ENCODE measurements around the gene SPATA32.

Gene SPATA32

GRCh38 chr17:45300060-45300751 lies 38.3 kb upstream of the SPATA32 start:
- TF ChIP-seq CTCF (conservative IDR thresholded peaks at IDR 0.05), result no peak
- no peak overlapping the region for H3K27ac ChIP-seq

GRCh38 chr17:45299361-45299760 lies 37.5 kb upstream of the SPATA32 start:
- H3K27ac ChIP-seq, result 0 out of 2 replicates have a peak overlapping the region, but pooled peaks have one; percentile 1
- TF ChIP-seq CTCF (conservative IDR thresholded peaks at IDR 0.05), result no peak

DNA sequence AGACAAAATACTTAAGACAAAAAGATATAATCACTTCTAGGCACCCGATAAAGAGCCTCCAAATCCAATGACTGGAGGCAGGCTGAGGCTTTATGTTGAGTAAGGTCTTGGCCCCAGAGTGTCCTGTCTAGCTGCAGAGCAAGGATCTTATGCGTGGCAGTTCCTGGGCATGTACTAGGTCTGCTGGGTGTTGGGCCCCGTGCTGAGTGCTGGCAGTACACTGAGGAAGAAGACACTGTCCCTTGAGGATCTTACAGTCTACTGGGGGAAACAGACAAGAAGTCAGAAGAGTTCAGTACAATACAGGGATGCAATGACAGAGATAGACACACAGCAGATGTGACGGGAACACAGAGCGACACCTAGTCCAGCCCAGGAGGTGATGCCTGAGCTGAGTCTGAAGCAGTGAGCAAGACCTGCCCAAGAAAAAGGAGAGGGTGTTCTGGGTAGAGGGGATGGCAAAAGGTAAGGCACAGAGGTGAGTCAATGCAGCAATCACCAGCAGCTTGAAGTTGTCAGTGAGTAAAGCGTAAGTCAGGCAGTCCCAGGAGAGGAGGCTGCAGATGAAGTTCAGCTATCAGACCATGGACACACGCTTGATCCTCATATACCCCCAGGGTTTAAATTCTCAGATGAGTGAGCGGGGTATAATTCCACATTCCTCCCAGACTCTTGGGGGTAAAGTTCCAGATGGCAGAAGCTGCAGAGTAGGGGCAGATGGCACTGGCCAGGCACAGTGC lies 36.8 kb upstream of the SPATA32 start:
- TF ChIP-seq CTCF (conservative IDR thresholded peaks at IDR 0.05), result no peak
- 0 out of 2 replicates have a peak overlapping the region, but pooled peaks have one; percentile 1 for H3K27ac ChIP-seq

GRCh38 chr17:45296833-45297124 lies 34.9 kb upstream of the SPATA32 start:
- TF ChIP-seq CTCF (conservative IDR thresholded peaks at IDR 0.05), result no peak
- peak overlapping the region; percentile 80 for H3K27ac ChIP-seq

DNA sequence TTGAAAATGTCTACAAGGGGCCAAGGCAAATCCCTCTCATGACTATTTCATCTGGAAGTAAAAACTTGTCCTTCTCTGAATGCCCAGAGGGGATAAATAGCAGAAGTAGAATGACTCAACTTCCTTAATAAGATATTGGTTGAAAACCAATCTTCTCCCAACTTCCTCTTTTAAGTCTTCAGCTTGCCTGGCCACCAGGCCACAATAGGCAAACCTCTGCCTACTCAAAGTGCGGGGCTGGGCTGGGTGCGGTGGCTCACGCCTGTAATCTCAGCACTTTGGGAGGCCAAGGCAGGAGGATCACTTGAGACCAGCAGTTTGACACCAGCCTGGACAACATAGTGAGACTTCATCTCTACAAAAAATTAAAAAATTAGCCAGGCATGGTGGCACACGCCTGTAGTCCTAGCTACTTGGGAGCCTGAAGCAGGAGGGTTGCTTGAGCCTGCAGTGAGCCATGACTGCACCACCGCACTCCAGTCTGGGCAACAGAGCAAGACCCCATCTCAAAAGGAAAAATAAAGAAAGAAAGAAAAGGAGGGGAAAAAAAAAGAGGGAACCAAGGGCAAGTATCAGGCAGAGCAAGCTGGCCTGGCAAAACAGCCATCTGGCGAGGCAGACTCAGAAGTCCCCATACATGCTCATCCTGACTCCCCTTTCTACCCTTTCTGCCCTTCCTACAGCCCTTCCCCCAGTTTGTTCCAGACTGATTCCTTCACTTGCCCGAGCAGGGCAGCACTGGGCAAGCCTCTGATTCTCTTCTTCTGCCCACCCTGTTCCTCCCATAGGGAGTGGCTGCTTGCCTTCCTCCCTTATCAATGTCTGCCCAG lies 34.3 kb upstream of the SPATA32 start:
- no peak for TF ChIP-seq CTCF (conservative IDR thresholded peaks at IDR 0.05)
- peak overlapping the region; percentile 80 for H3K27ac ChIP-seq

- no peak for TF ChIP-seq CTCF (conservative IDR thresholded peaks at IDR 0.05)
- H3K27ac ChIP-seq, result peak overlapping the region; percentile 80
Measured at GRCh38 chr17:45294506-45294905, 32.6 kb upstream of the SPATA32 start.

Data from VCaP (cell line).